Astrocyte (in vitro differentiated cells and primary cell): Measurements from ENCODE around the gene RSL24D1.

ENCODE experiments used
- CTCF ChIP-seq: IDR thresholded peaks from 2 replicates; pipeline ENCODE4 v1.5.1; 2011; ENCODE audit warnings: low read depth, mild to moderate bottlenecking, inconsistent platforms, low read length, moderate library complexity; ENCODE audit not compliant: insufficient read depth
- EZH2 ChIP-seq: IDR thresholded peaks from 2 replicates; pipeline ENCODE4 v1.6.1; 2012; ENCODE audit warnings: mild to moderate bottlenecking, low read length, inconsistent platforms; ENCODE audit not compliant: insufficient read depth

- TF ChIP-seq CTCF, result no peak
- no peak for TF ChIP-seq EZH2
Measured at GRCh38 chr15:55230051-55230670, 33.4 kb upstream of the RSL24D1 start.
